ENCODE results near the gene TGFBR3. TPM values are rescaled to one million over a fixed set of nuclear protein-coding genes. Genes with fewer than 3 reads are reported as not detected.

TGFBR3 gene
- total RNA-seq, 1 experiment from 2014 or later: 12.2 TPM

- Mint-ChIP-seq H3K27ac (ENCODE audit: unreplicated experiment) (no peak overlapping the region), H3K36me3 (ENCODE audit: insufficient read depth, unreplicated experiment) (no peaks in the 10 kb centered on the region), H3K9me3 (ENCODE audit: unreplicated experiment) (no peaks in the 10 kb centered on the region), H3K4me3 (ENCODE audit: unreplicated experiment) (no peak overlapping the region), H3K4me1 (ENCODE audit: low read depth, unreplicated experiment) (peaks cover 19% of the 10 kb centered on the region), H3K27me3 (ENCODE audit: insufficient read depth, unreplicated experiment) (no peaks in the 10 kb centered on the region)
- CTCF ChIA-PET: no interaction called here
- BruUV-seq (replicated peaks): no TSS peak
- no peak for TF ChIP-seq CTCF (IDR thresholded peaks at IDR 0.05; ENCODE audit: insufficient read depth in 1 of 2, low read depth in 1 of 2, low read length in 1 of 2, severe bottlenecking in 1 of 2, unreplicated experiment in 1 of 2)
- POLR2A ChIA-PET: no interaction called here
- no peaks in the 10 kb centered on the region for H3K27me3 ChIP-seq (replicated peaks; ENCODE audit: control insufficient read depth, insufficient read depth, low read length)
- H3K4me1 ChIP-seq: peaks cover 4% of the 10 kb centered on the region
- H3K9me3 ChIP-seq: no peaks in the 10 kb centered on the region
- no peaks in the 10 kb centered on the region for H3K36me3 ChIP-seq (ENCODE audit: control insufficient read depth, insufficient read depth, low read length)
- intact Hi-C loops (cut with micrococcal nuclease; ENCODE audit: unreplicated experiment): no loop called here
- H3K4me3 ChIP-seq (ENCODE audit: low read depth, low read length): no peak overlapping the region
- no peak for DNase-seq
Observed at GRCh38 chr1:91876781-91877573, 9.0 kb downstream of the TGFBR3 start.

- intact Hi-C loops (cut with micrococcal nuclease; ENCODE audit: unreplicated experiment): no loop called here
- no peaks in the 10 kb centered on the region for H3K9me3 ChIP-seq
- H3K4me1 Mint-ChIP-seq (ENCODE audit: low read depth, unreplicated experiment): peaks cover 20% of the 10 kb centered on the region
- no peak overlapping the region for H3K4me3 ChIP-seq (ENCODE audit: low read depth, low read length)
- DNase-seq: no peak
- H3K4me1 ChIP-seq: peaks cover 4% of the 10 kb centered on the region
- TF ChIP-seq CTCF (IDR thresholded peaks at IDR 0.05; ENCODE audit: insufficient read depth in 1 of 2, low read depth in 1 of 2, low read length in 1 of 2, severe bottlenecking in 1 of 2, unreplicated experiment in 1 of 2): no peak
- H3K27me3 ChIP-seq (replicated peaks; ENCODE audit: control insufficient read depth, insufficient read depth, low read length): no peaks in the 10 kb centered on the region
- no peaks in the 10 kb centered on the region for H3K9me3 Mint-ChIP-seq (ENCODE audit: unreplicated experiment)
- no peaks in the 10 kb centered on the region for H3K36me3 ChIP-seq (ENCODE audit: control insufficient read depth, insufficient read depth, low read length)
- CTCF ChIA-PET: no interaction called here
- no peaks in the 10 kb centered on the region for H3K36me3 Mint-ChIP-seq (ENCODE audit: insufficient read depth, unreplicated experiment)
- H3K4me3 Mint-ChIP-seq (ENCODE audit: unreplicated experiment): no peak overlapping the region
- no peaks in the 10 kb centered on the region for H3K27me3 Mint-ChIP-seq (ENCODE audit: insufficient read depth, unreplicated experiment)
- POLR2A ChIA-PET: no interaction called here
- BruUV-seq (replicated peaks): no TSS peak
- H3K27ac Mint-ChIP-seq (ENCODE audit: unreplicated experiment): no peak overlapping the region
Observed at GRCh38 chr1:91876040-91876470, 9.9 kb downstream of the TGFBR3 start.

GRCh38 chr1:91874167-91874566, 11.8 kb downstream of the TGFBR3 start:
- Histone ChIP-seq H3K4me3 (ENCODE audit: low read depth, low read length) (no peak overlapping the region), H3K9me3 (no peaks in the 10 kb centered on the region), H3K27me3 (replicated peaks; ENCODE audit: control insufficient read depth, insufficient read depth, low read length) (no peaks in the 10 kb centered on the region), H3K4me1 (peaks cover 4% of the 10 kb centered on the region), H3K36me3 (ENCODE audit: control insufficient read depth, insufficient read depth, low read length) (no peaks in the 10 kb centered on the region)
- intact Hi-C loops (cut with micrococcal nuclease; ENCODE audit: unreplicated experiment): no loop called here
- Mint-ChIP-seq H3K4me3 (ENCODE audit: unreplicated experiment) (no peak overlapping the region), H3K36me3 (ENCODE audit: insufficient read depth, unreplicated experiment) (no peaks in the 10 kb centered on the region), H3K27ac (ENCODE audit: unreplicated experiment) (no peak overlapping the region), H3K9me3 (ENCODE audit: unreplicated experiment) (no peaks in the 10 kb centered on the region), H3K27me3 (ENCODE audit: insufficient read depth, unreplicated experiment) (no peaks in the 10 kb centered on the region), H3K4me1 (ENCODE audit: low read depth, unreplicated experiment) (peaks cover 20% of the 10 kb centered on the region)
- TF ChIP-seq CTCF (IDR thresholded peaks at IDR 0.05; ENCODE audit: insufficient read depth in 1 of 2, low read depth in 1 of 2, low read length in 1 of 2, severe bottlenecking in 1 of 2, unreplicated experiment in 1 of 2): no peak
- no TSS peak for BruUV-seq (replicated peaks)
- POLR2A ChIA-PET: no interaction called here
- no peak for DNase-seq
- CTCF ChIA-PET: no interaction called here
